Progenitor cell of endocrine pancreas (in vitro differentiated cells): ENCODE results near the gene SGCD. TPM values are rescaled to one million over a fixed set of nuclear protein-coding genes. Genes with fewer than 3 reads are reported as not detected.

Experiments used
- DNase-seq: peaks from one replicate; pipeline ENCODE4 v3.0.0; 2021; ENCODE audit warnings: low spot score; ENCODE audit not compliant: unreplicated experiment
- H3K27ac Mint-ChIP-seq: 2 replicates; pipeline ENCODE4 v1.8.0; 2021; ENCODE audit warnings: mild to moderate bottlenecking, moderate library complexity, mixed read lengths
- H3K27me3 Mint-ChIP-seq: 2 replicates; pipeline ENCODE4 v1.8.0; 2021; ENCODE audit warnings: mixed read lengths
- H3K36me3 Mint-ChIP-seq: 2 replicates; pipeline ENCODE4 v1.8.0; 2022; ENCODE audit warnings: mixed read lengths; ENCODE audit not compliant: insufficient read depth
- H3K4me1 Mint-ChIP-seq: 2 replicates; pipeline ENCODE4 v1.8.0; 2021; ENCODE audit warnings: low read depth, mixed read lengths
- H3K4me3 Mint-ChIP-seq: 2 replicates; pipeline ENCODE4 v1.8.0; 2021; ENCODE audit warnings: low read depth, mild to moderate bottlenecking, moderate library complexity, mixed read lengths
- H3K9me3 Mint-ChIP-seq: 2 replicates; pipeline ENCODE4 v1.8.0; 2021; ENCODE audit warnings: low read depth, mixed read lengths
- total RNA-seq: library from RNA; stranded (reverse); gene quantifications from 2 replicates; pipeline ENCODE4 v1.2.1, GENCODE V29; 2021
- TF ChIP-seq, protein P1 (sequence below): fragments of 200-600 bp; sonication (generic); IDR thresholded peaks from one replicate; pipeline ENCODE4 v1.5.0; 2021; ENCODE audit warnings: antibody characterized with exemption, mild to moderate bottlenecking; ENCODE audit not compliant: unreplicated experiment

SGCD gene
- total RNA-seq, 1 donor from 2014 or later = 5.9 TPM

DNA sequence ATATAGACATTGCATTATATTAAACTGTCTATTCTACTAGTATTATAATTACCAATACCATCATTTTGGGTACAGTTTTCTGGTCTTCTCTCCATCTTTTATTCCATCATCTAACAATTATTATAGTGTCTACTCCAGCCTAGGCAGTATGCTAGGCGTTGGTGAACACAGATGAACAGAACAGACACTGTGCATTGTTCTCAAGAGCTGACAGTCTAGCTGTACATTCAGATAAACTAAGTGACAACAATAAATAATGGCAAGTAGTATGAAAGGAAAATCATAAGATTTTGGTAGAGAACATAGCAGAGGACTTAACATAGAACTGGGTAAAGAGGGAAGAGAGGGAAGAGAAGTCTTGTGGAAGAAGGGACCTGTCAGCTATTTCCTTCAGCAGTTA, 12.5 kb upstream of the SGCD start:
- H3K4me3 Mint-ChIP-seq = no peak overlapping the region
- H3K27me3 Mint-ChIP-seq = no peaks in the 10 kb centered on the region
- H3K9me3 Mint-ChIP-seq = peaks cover 3% of the 10 kb centered on the region
- TF ChIP-seq, protein P1, sequence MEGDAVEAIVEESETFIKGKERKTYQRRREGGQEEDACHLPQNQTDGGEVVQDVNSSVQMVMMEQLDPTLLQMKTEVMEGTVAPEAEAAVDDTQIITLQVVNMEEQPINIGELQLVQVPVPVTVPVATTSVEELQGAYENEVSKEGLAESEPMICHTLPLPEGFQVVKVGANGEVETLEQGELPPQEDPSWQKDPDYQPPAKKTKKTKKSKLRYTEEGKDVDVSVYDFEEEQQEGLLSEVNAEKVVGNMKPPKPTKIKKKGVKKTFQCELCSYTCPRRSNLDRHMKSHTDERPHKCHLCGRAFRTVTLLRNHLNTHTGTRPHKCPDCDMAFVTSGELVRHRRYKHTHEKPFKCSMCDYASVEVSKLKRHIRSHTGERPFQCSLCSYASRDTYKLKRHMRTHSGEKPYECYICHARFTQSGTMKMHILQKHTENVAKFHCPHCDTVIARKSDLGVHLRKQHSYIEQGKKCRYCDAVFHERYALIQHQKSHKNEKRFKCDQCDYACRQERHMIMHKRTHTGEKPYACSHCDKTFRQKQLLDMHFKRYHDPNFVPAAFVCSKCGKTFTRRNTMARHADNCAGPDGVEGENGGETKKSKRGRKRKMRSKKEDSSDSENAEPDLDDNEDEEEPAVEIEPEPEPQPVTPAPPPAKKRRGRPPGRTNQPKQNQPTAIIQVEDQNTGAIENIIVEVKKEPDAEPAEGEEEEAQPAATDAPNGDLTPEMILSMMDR = no peak
- no peak for DNase-seq
- H3K27ac Mint-ChIP-seq = no peak overlapping the region
- H3K4me1 Mint-ChIP-seq = peaks cover 7% of the 10 kb centered on the region
- H3K36me3 Mint-ChIP-seq = no peaks in the 10 kb centered on the region

DNA sequence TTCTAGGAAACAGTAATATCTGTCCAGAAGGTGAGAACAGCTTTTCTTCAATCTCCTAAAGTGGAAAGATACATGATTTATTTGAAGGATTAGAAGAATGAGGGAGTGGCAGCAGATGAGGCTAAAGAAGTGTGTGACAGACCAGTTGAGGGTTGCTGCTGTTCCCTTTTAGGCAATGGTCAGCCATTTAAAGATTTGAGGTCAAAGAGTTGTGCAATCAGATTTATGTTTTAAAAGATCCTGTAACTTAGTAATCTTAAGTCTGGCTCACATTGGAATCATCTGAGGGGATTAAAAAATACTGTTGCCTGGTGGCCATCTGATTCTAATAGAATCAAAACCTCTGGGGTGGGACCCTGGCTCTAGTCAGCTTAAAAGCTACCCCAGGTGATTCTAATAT, 4.3 kb upstream of the SGCD start:
- TF ChIP-seq, protein P1 = no peak
- Mint-ChIP-seq H3K4me3 (no peak overlapping the region), H3K4me1 (peaks cover 6% of the 10 kb centered on the region), H3K27ac (no peak overlapping the region), H3K9me3 (no peaks in the 10 kb centered on the region), H3K36me3 (no peaks in the 10 kb centered on the region), H3K27me3 (no peaks in the 10 kb centered on the region)
- DNase-seq = no peak

DNA sequence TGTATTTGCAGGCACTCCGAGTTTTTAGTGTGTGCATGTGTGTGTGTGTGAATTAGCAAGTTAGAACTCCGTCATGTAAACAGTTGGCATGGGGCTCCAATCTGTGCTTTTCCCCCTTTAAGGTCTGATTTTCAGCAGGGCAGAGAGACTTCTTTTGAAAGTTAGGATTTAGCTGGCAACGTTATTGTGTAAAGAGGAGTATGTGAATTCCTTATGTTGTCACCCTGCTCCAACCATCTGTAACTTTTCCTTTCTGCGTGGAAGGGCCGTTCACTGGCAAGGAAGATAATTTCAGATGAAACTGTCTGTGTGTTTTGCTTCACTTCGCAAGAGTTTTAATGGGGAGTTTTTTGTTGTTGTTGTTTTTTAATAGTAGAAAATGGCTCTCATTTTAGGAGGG, 332 bp downstream of the SGCD start:
- Mint-ChIP-seq H3K9me3 (no peaks in the 10 kb centered on the region), H3K4me3 (no peak overlapping the region), H3K27me3 (no peaks in the 10 kb centered on the region), H3K4me1 (peaks cover 11% of the 10 kb centered on the region), H3K36me3 (no peaks in the 10 kb centered on the region), H3K27ac (no peak overlapping the region)
- TF ChIP-seq, protein P1 = no peak
- DNase-seq = no peak

DNA sequence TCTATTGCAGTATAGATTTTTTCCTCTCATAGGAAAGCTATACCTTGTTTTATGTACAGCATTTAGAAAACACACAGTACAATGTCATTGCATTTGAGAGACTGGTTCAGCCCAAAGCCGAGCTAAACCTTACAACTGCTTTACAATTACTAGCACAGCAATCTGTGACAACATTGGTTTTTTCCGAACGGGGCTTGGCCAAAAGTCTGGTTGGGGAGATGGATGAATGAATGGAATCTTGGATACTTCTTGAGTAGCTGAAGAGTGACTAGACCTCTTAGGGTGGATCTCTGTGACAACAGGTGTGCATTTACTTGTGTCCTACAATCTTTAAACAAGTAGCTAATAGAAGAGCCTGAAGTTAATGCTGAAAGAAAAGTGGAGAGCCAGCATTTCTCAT, 1.2 kb downstream of the SGCD start:
- Mint-ChIP-seq H3K4me3 (no peak overlapping the region), H3K9me3 (no peaks in the 10 kb centered on the region), H3K27ac (no peak overlapping the region), H3K4me1 (peaks cover 11% of the 10 kb centered on the region), H3K36me3 (no peaks in the 10 kb centered on the region), H3K27me3 (no peaks in the 10 kb centered on the region)
- DNase-seq = no peak
- TF ChIP-seq, protein P1 = no peak

- no peak overlapping the region for H3K4me3 Mint-ChIP-seq
Observed at GRCh38 chr5:156328766-156329165, 1.8 kb downstream of the SGCD start.

More at GRCh38 chr5:156328766-156329165, 1.8 kb downstream of the SGCD start:
- DNase-seq = no peak
- Mint-ChIP-seq H3K27ac (no peak overlapping the region), H3K9me3 (no peaks in the 10 kb centered on the region), H3K27me3 (no peaks in the 10 kb centered on the region), H3K36me3 (no peaks in the 10 kb centered on the region), H3K4me1 (peaks cover 11% of the 10 kb centered on the region)
- TF ChIP-seq, protein P1 = no peak
